ENCODE data around the gene SRSF6.
"Not testable (repeated sequence)": the region's sequence is repeated elsewhere in the genome, so short reads cannot be mapped to it uniquely, and the experiment has no call there.

Gene SRSF6

GRCh38 chr20:43438578-43439316, 18.9 kb upstream of the SRSF6 start:
- Mint-ChIP-seq H3K36me3 (no peaks in the 10 kb centered on the region), H3K4me1 (ENCODE audit: low read depth) (peaks cover 13% of the 10 kb centered on the region), H3K27ac (no peak overlapping the region), H3K27me3 (peaks cover 2% of the 10 kb centered on the region), H3K9me3 (ENCODE audit: low read depth) (no peaks in the 10 kb centered on the region), H3K4me3 (no peak overlapping the region)

- Mint-ChIP-seq H3K4me3 (no peak overlapping the region), H3K36me3 (no peaks in the 10 kb centered on the region), H3K9me3 (ENCODE audit: low read depth) (no peaks in the 10 kb centered on the region), H3K27ac (no peak overlapping the region), H3K27me3 (peaks cover 5% of the 10 kb centered on the region), H3K4me1 (ENCODE audit: low read depth) (peaks cover 13% of the 10 kb centered on the region)
Measured at GRCh38 chr20:43440531-43440930, 17.2 kb upstream of the SRSF6 start.

- Mint-ChIP-seq H3K4me1 (ENCODE audit: low read depth) (peaks cover 13% of the 10 kb centered on the region), H3K36me3 (no peaks in the 10 kb centered on the region), H3K27me3 (peaks cover 5% of the 10 kb centered on the region), H3K27ac (no peak overlapping the region), H3K9me3 (ENCODE audit: low read depth) (no peaks in the 10 kb centered on the region), H3K4me3 (no peak overlapping the region)
Measured at GRCh38 chr20:43442282-43442880, 15.3 kb upstream of the SRSF6 start.

GRCh38 chr20:43444107-43444506, 13.6 kb upstream of the SRSF6 start:
- Mint-ChIP-seq H3K36me3 (no peaks in the 10 kb centered on the region), H3K27ac (no peak overlapping the region), H3K4me1 (ENCODE audit: low read depth) (peaks cover 16% of the 10 kb centered on the region), H3K27me3 (peaks cover 10% of the 10 kb centered on the region), H3K4me3 (no peak overlapping the region), H3K9me3 (ENCODE audit: low read depth) (no peaks in the 10 kb centered on the region)

- Mint-ChIP-seq H3K27me3 (peaks cover 13% of the 10 kb centered on the region), H3K4me3 (no peak overlapping the region), H3K27ac (no peak overlapping the region), H3K9me3 (ENCODE audit: low read depth) (no peaks in the 10 kb centered on the region), H3K36me3 (no peaks in the 10 kb centered on the region), H3K4me1 (ENCODE audit: low read depth) (peaks cover 6% of the 10 kb centered on the region)
Measured at GRCh38 chr20:43446361-43446879, 11.3 kb upstream of the SRSF6 start.

GRCh38 chr20:43448431-43448747, 9.3 kb upstream of the SRSF6 start:
- H3K27me3 Mint-ChIP-seq, result peaks cover 11% of the 10 kb centered on the region
- not testable (repeated sequence) for H3K9me3 Mint-ChIP-seq (ENCODE audit: low read depth); H3K27ac Mint-ChIP-seq; H3K36me3 Mint-ChIP-seq; H3K4me1 Mint-ChIP-seq (ENCODE audit: low read depth); H3K4me3 Mint-ChIP-seq

GRCh38 chr20:43448748-43449535, 8.8 kb upstream of the SRSF6 start:
- H3K9me3 Mint-ChIP-seq (ENCODE audit: low read depth), result no peaks in the 10 kb centered on the region
- H3K4me3 Mint-ChIP-seq, result no peak overlapping the region
- peaks cover 6% of the 10 kb centered on the region for H3K4me1 Mint-ChIP-seq (ENCODE audit: low read depth)
- H3K27me3 Mint-ChIP-seq, result peaks cover 9% of the 10 kb centered on the region
- H3K36me3 Mint-ChIP-seq, result no peaks in the 10 kb centered on the region
- no peak overlapping the region for H3K27ac Mint-ChIP-seq

GRCh38 chr20:43450841-43451799, 6.6 kb upstream of the SRSF6 start:
- peaks cover 8% of the 10 kb centered on the region for H3K4me1 Mint-ChIP-seq (ENCODE audit: low read depth)
- H3K27ac Mint-ChIP-seq, result no peak overlapping the region
- no peaks in the 10 kb centered on the region for H3K36me3 Mint-ChIP-seq
- H3K4me3 Mint-ChIP-seq, result no peak overlapping the region
- no peaks in the 10 kb centered on the region for H3K9me3 Mint-ChIP-seq (ENCODE audit: low read depth)
- H3K27me3 Mint-ChIP-seq, result peaks cover 10% of the 10 kb centered on the region

- no peak overlapping the region for H3K27ac Mint-ChIP-seq
- H3K4me1 Mint-ChIP-seq (ENCODE audit: low read depth), result peaks cover 15% of the 10 kb centered on the region
- peaks cover 10% of the 10 kb centered on the region for H3K27me3 Mint-ChIP-seq
- no peaks in the 10 kb centered on the region for H3K9me3 Mint-ChIP-seq (ENCODE audit: low read depth)
- no peak overlapping the region for H3K4me3 Mint-ChIP-seq
- no peaks in the 10 kb centered on the region for H3K36me3 Mint-ChIP-seq
Measured at GRCh38 chr20:43452404-43453126, 5.1 kb upstream of the SRSF6 start.

- H3K27me3 Mint-ChIP-seq; H3K27ac Mint-ChIP-seq; H3K9me3 Mint-ChIP-seq (ENCODE audit: low read depth): not testable (repeated sequence)
- peaks cover 10% of the 10 kb centered on the region for H3K36me3 Mint-ChIP-seq
- H3K4me3 Mint-ChIP-seq, result peak overlapping the region; percentile 95
- peaks cover 29% of the 10 kb centered on the region for H3K4me1 Mint-ChIP-seq (ENCODE audit: low read depth)
Measured at GRCh38 chr20:43456252-43456651, 1.4 kb upstream of the SRSF6 start.

GRCh38 chr20:43456809-43457639, 672 bp upstream of the SRSF6 start:
- Mint-ChIP-seq H3K36me3 (peaks cover 10% of the 10 kb centered on the region), H3K27me3 (peaks cover 2% of the 10 kb centered on the region), H3K9me3 (ENCODE audit: low read depth) (no peaks in the 10 kb centered on the region)

GRCh38 chr20:43458422-43458924, 777 bp downstream of the SRSF6 start:
- Mint-ChIP-seq H3K9me3 (ENCODE audit: low read depth) (no peaks in the 10 kb centered on the region), H3K27ac (peak overlapping the region; percentile 78), H3K4me1 (ENCODE audit: low read depth) (peaks cover 50% of the 10 kb centered on the region), H3K4me3 (peak overlapping the region; percentile 95), H3K36me3 (peaks cover 12% of the 10 kb centered on the region), H3K27me3 (peaks cover 2% of the 10 kb centered on the region)

More at GRCh38 chr20:43456809-43457639, 672 bp upstream of the SRSF6 start:
- peaks cover 37% of the 10 kb centered on the region for H3K4me1 Mint-ChIP-seq (ENCODE audit: low read depth)
- H3K27ac Mint-ChIP-seq, result peak overlapping the region; percentile 100
- H3K4me3 Mint-ChIP-seq, result peak overlapping the region; percentile 95
